Measurements from ENCODE around the gene TMEM72.

GRCh38 chr10:44956226-44956625 lies 45.1 kb downstream of the TMEM72 start:
- TF ChIP-seq CTCF (IDR thresholded peaks at IDR 0.05; ENCODE audit: poor library complexity) (no peak), EZH2phosphoT487 (IDR thresholded peaks at IDR 0.05; ENCODE audit: low read depth, severe bottlenecking, unreplicated experiment) (no peak)

Data from hepatocyte (in vitro differentiated cells).